H1 (cell line): Measurements from ENCODE around the gene HLA-DPB1. TPM values are rescaled to one million over a fixed set of nuclear protein-coding genes. Genes with fewer than 3 reads are reported as not detected.

Experiments
- CTCF ChIA-PET: fragments of 300-600 bp; sonication (Branson Sonifier 250); formaldehyde crosslinking; loops from one replicate; lab custom pipeline; 2021; ENCODE audit not compliant: partially characterized antibody; lab: Charles Lee
- POLR2A ChIA-PET: fragments of 300-600 bp; sonication (Branson Sonifier 250); formaldehyde crosslinking; loops from one replicate; lab custom pipeline; 2021; ENCODE audit warnings: inconsistent platforms; ENCODE audit not compliant: partially characterized antibody; lab: Charles Lee
- DNase-seq, 2 experiments: peaks; one replicate each; pipeline versions ENCODE4 v3.0.0 to v3.0.0-alpha.2; 2010 to 2022; ENCODE audit warnings: low spot score in 2 of 2, low read depth in 1 of 2, mixed read lengths in 1 of 2
- FAIRE-seq: peaks from 2 replicates; lab custom pipeline; 2011; peaks lifted over from hg19 to GRCh38; lab: Jason Lieb, UNC
- H2AFZ ChIP-seq: 2 replicates; pipeline ENCODE4 v1.8.1; 2012; ENCODE audit warnings: low read length, inconsistent platforms
- H2AK5ac ChIP-seq: 2 replicates; pipeline ENCODE4 v1.6.1; 2013; ENCODE audit warnings: low read depth, low read length
- H2BK120ac ChIP-seq: replicated peaks from 2 replicates; pipeline ENCODE3; 2013; ENCODE audit warnings: low read depth, low read length, inconsistent platforms
- H2BK12ac ChIP-seq: 2 replicates; pipeline ENCODE4 v1.6.1; 2013; ENCODE audit warnings: low read depth, low read length
- H2BK15ac ChIP-seq: 2 replicates; pipeline ENCODE4 v1.6.1; 2013; ENCODE audit warnings: low read length
- H2BK20ac ChIP-seq: 2 replicates; pipeline ENCODE4 v1.6.1; 2013; ENCODE audit warnings: low read length
- H2BK5ac ChIP-seq: 2 replicates; pipeline ENCODE4 v1.6.1; 2013; ENCODE audit warnings: low read depth, low read length
- H3K14ac ChIP-seq: 2 replicates; pipeline ENCODE4 v1.6.1; 2013; ENCODE audit warnings: inconsistent platforms; ENCODE audit not compliant: insufficient read length
- H3K18ac ChIP-seq: 2 replicates; pipeline ENCODE4 v1.6.1; 2013; ENCODE audit warnings: low read length; ENCODE audit errors: extremely low read depth
- H3K23ac ChIP-seq: 2 replicates; pipeline ENCODE4 v1.6.1; 2013; ENCODE audit warnings: inconsistent platforms; ENCODE audit not compliant: insufficient read length
- H3K23me2 ChIP-seq: 2 replicates; pipeline ENCODE4 v1.6.1; 2013; ENCODE audit warnings: low read depth, low read length
- H3K27ac ChIP-seq: 2 replicates; pipeline ENCODE4 v1.6.1; 2011; ENCODE audit warnings: low read depth, low read length, inconsistent platforms
- H3K27me3 ChIP-seq, 4 experiments: replicated peaks in 1 of 4; 1 replicate in 1 of 4; 2 replicates in 3 of 4; pipeline versions ENCODE4 v1.6.1 to v1.8.1; 2011 to 2013; ENCODE audit warnings: low read length in 3 of 4, mild to moderate bottlenecking in 3 of 4, inconsistent platforms in 2 of 4, mixed read lengths in 2 of 4, moderate library complexity in 1 of 4; ENCODE audit not compliant: control insufficient read depth in 3 of 4, insufficient read depth in 3 of 4; ENCODE audit errors: extremely low read depth in 1 of 4
- H3K36me3 ChIP-seq, 4 experiments: 2 replicates each; pipeline versions ENCODE4 v1.6.1 to v1.8.1; 2011 to 2013; ENCODE audit warnings: mild to moderate bottlenecking in 4 of 4, low read length in 3 of 4, moderate library complexity in 2 of 4, control low read depth in 1 of 4, inconsistent platforms in 1 of 4; ENCODE audit not compliant: insufficient read depth in 4 of 4, control insufficient read depth in 2 of 4
- H3K4ac ChIP-seq: replicated peaks from 2 replicates; pipeline ENCODE3; 2013; ENCODE audit warnings: low read length, low read depth, mixed read lengths, inconsistent platforms; ENCODE audit not compliant: insufficient read length
- H3K4me1 ChIP-seq, 4 experiments: replicated peaks in 1 of 4; 1 replicate in 1 of 4; 2 replicates in 3 of 4; pipeline versions ENCODE4 v1.6.1 to v1.8.1; 2011 to 2013; ENCODE audit warnings: low read length in 3 of 4, inconsistent platforms in 2 of 4, mixed read lengths in 1 of 4; ENCODE audit not compliant: insufficient read depth in 4 of 4, control insufficient read depth in 3 of 4
- H3K4me2 ChIP-seq, 2 experiments: 2 replicates each; pipeline versions ENCODE4 v1.6.1 to v1.8.1; 2011 to 2013; ENCODE audit warnings: low read depth in 2 of 2, low read length in 2 of 2, control low read depth in 1 of 2, inconsistent platforms in 1 of 2, mild to moderate bottlenecking in 1 of 2; ENCODE audit not compliant: insufficient read depth in 1 of 2
- H3K4me3 ChIP-seq, 4 experiments: fragments of 200-600, 300-600 bp in 1 of 4; sonication (generic), shearing (Covaris generic), sonication (Bioruptor Twin) in 1 of 4; 2 replicates each; pipeline versions ENCODE4 v1.5.1 to v1.8.1; 2011 to 2016; ENCODE audit warnings: low read length in 4 of 4, low read depth in 3 of 4, control low read depth in 2 of 4, inconsistent platforms in 2 of 4, mild to moderate bottlenecking in 2 of 4, mixed read lengths in 1 of 4, moderate library complexity in 1 of 4; ENCODE audit not compliant: insufficient read depth in 2 of 4; ENCODE audit errors: extremely low read depth in 1 of 4
- H3K56ac ChIP-seq: replicated peaks from 2 replicates; pipeline ENCODE3; 2013; ENCODE audit warnings: low read depth, mild to moderate bottlenecking, mixed read lengths, low read length, inconsistent platforms; ENCODE audit not compliant: insufficient read length
- H3K79me1 ChIP-seq: 2 replicates; pipeline ENCODE4 v1.6.1; 2013; ENCODE audit warnings: low read depth, low read length, control low read depth
- H3K79me2 ChIP-seq, 2 experiments: 2 replicates each; pipeline versions ENCODE4 v1.6.1 to v1.8.1; 2012 to 2013; ENCODE audit warnings: low read length in 2 of 2, mild to moderate bottlenecking in 2 of 2, inconsistent platforms in 1 of 2; ENCODE audit not compliant: insufficient read depth in 2 of 2, control insufficient read depth in 1 of 2
- H3K9ac ChIP-seq, 4 experiments: replicated peaks in 1 of 4; 1 replicate in 1 of 4; 2 replicates in 3 of 4; pipeline versions ENCODE4 v1.6.1 to v1.8.1; 2011 to 2013; ENCODE audit warnings: low read depth in 3 of 4, low read length in 3 of 4, control low read depth in 2 of 4, mild to moderate bottlenecking in 2 of 4, moderate library complexity in 2 of 4, inconsistent platforms in 1 of 4; ENCODE audit errors: extremely low read depth in 1 of 4
- H3K9me3 ChIP-seq, 2 experiments: 2 replicates each; pipeline versions ENCODE4 v1.6.1 to v1.8.1; 2012 to 2013; ENCODE audit warnings: mild to moderate bottlenecking in 2 of 2, moderate library complexity in 2 of 2, control low read depth in 1 of 2, inconsistent platforms in 1 of 2, low read depth in 1 of 2, low read length in 1 of 2, mixed read lengths in 1 of 2; ENCODE audit not compliant: insufficient read depth in 2 of 2
- H4K20me1 ChIP-seq, 2 experiments: replicated peaks in 1 of 2; 2 replicates each; pipeline versions ENCODE3 to v1.8.1; 2011 to 2013; ENCODE audit warnings: inconsistent platforms in 2 of 2, low read length in 2 of 2, mild to moderate bottlenecking in 1 of 2; ENCODE audit not compliant: insufficient read depth in 2 of 2, control insufficient read depth in 1 of 2
- H4K5ac ChIP-seq: 2 replicates; pipeline ENCODE4 v1.6.1; 2013; ENCODE audit warnings: low read length, low read depth, mixed read lengths, inconsistent platforms; ENCODE audit not compliant: insufficient read length
- H4K8ac ChIP-seq: 2 replicates; pipeline ENCODE4 v1.8.0; 2013; ENCODE audit warnings: mild to moderate bottlenecking, moderate library complexity, low read length, inconsistent platforms; ENCODE audit not compliant: insufficient read depth; ENCODE audit errors: extremely low read depth
- H4K91ac ChIP-seq: replicated peaks from 2 replicates; pipeline ENCODE3; 2013; ENCODE audit warnings: low read length, mixed read lengths, inconsistent platforms; ENCODE audit not compliant: insufficient read length
- BRCA1 ChIP-seq: IDR thresholded peaks from 2 replicates; pipeline ENCODE4 v1.6.1; 2012; ENCODE audit warnings: low read depth, low read length, improper control_type of control experiment
- CEBPB ChIP-seq: IDR thresholded peaks from 2 replicates; pipeline ENCODE4 v1.6.1; 2012; ENCODE audit warnings: low read depth, low read length
- EZH2 ChIP-seq: fragments of 200-600 bp; sonication (generic); IDR thresholded peaks from 2 replicates; pipeline ENCODE4 v1.7.1; 2012; ENCODE audit warnings: low read depth, mild to moderate bottlenecking, moderate library complexity, low read length, inconsistent platforms; ENCODE audit not compliant: severe bottlenecking
- NRF1 ChIP-seq: IDR thresholded peaks from 2 replicates; pipeline ENCODE4 v1.6.1; 2011; ENCODE audit warnings: mild to moderate bottlenecking, low read depth, low read length, improper control_type of control experiment
- PHF8 ChIP-seq: fragments of 200-600 bp; sonication (generic); conservative IDR thresholded peaks from 2 replicates; pipeline ENCODE4 v1.7.1; 2012; ENCODE audit warnings: low read depth, mild to moderate bottlenecking, inconsistent platforms, low read length, moderate library complexity
- RBBP5 ChIP-seq: IDR thresholded peaks from 2 replicates; pipeline ENCODE4 v1.7.1; 2012; ENCODE audit warnings: low read depth, mild to moderate bottlenecking, inconsistent platforms, low read length, moderate library complexity, borderline replicate concordance
- SP4 ChIP-seq: IDR thresholded peaks from 2 replicates; pipeline ENCODE4 v1.6.1; 2012; ENCODE audit warnings: low read length, inconsistent platforms
- TAF1 ChIP-seq: IDR thresholded peaks from 2 replicates; pipeline ENCODE4 v1.6.1; 2011; ENCODE audit warnings: mild to moderate bottlenecking, low read depth, low read length
- WGBS, 2 experiments: shearing (Covaris generic) in 1 of 2; methylation state at CpG; one replicate each; pipeline versions ENCODE4 v1.1.6 to v1.1.7; 2013 to 2015; ENCODE audit warnings: low lambda C conversion rate in 2 of 2, mixed read lengths in 2 of 2, inconsistent platforms in 1 of 2, low coverage in 1 of 2, missing lambda C conversion rate in 1 of 2; ENCODE audit not compliant: insufficient replicate concordance in 2 of 2, insufficient coverage in 1 of 2, insufficient read length in 1 of 2; ENCODE audit errors: extremely low coverage in 1 of 2, missing lambda C conversion rate in 1 of 2; 5-methylcytosine and 5-hydroxymethylcytosine counted together
- polyA plus RNA-seq, 7 experiments: library from polyadenylated mRNA; depleted of rRNA in 3 of 7; stranded (reverse) in 5 of 7; unstranded in 2 of 7; fragments of >200 nt in 5 of 7; fragments of 200-250 nt in 2 of 7; gene quantifications; 1 replicate in 5 of 7; 2 replicates in 1 of 7; 4 replicates in 1 of 7; pipeline versions ENCODE4 v1.2.1 to v1.2.3, GENCODE V29; 2011 to 2013; ENCODE audit warnings: missing spikeins in 2 of 7, mixed read lengths in 2 of 7
- total RNA-seq: library from RNA; stranded (reverse); fragmentation: NEBNext Ultra II Directional; extraction: Animal tissue kit (Norgen Biotek cat#: 25700); gene quantifications from 2 replicates; pipeline ENCODE4 v1.2.1, GENCODE V29; 2021
- TF ChIP-seq, protein P1 (sequence below): IDR thresholded peaks from 2 replicates; pipeline ENCODE4 v1.6.1; 2012; ENCODE audit warnings: inconsistent platforms

Gene HLA-DPB1
- total and polyA plus RNA-seq, 2 of the 8 experiments (the other 6 are each of a cell fraction or from before 2014, with no cell fraction given): 32.3 to 58.8 TPM

DNA sequence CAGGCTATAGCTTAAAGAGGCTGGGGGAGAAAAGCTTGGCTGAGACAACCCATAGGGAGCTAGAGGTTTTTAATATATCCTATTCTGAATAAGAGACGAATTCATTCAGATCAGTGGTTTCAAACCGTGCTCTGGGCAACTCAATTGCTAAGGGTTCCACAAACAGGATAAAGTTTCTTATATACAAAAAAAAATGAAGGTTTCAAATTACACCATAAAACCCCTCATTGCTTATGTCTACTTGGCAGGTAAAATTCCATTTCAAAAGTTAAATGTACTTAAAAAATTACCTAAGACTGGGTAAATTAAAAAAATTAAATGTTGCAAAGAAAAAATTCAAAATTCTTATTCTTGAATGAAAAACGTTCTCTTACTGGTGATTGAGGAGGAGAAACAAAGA, 2.7 kb downstream of the HLA-DPB1 start:
- Histone ChIP-seq H4K91ac (no peak overlapping the region), H4K5ac (no peak overlapping the region), H3K56ac (no peak overlapping the region), H2BK5ac (no peak overlapping the region), H3K23me2 (peaks cover 8% of the 10 kb centered on the region; the same call in 1 of the 2 replicates), H3K4ac (no peak overlapping the region), H3K27ac (no peak overlapping the region), H3K4me1 (peaks cover 2 to 8% (median 5%) of the 10 kb centered on the region in 4 experiments; a peak in 6 of 7 replicates), H3K27me3 (peaks cover 0 to 8% (median 3%) of the 10 kb centered on the region in 4 experiments; a peak in 4 of 7 replicates), H3K79me1 (no peaks in the 10 kb centered on the region), H3K9ac (no peak overlapping the region), H2BK15ac (no peak overlapping the region), H3K9me3 (no peaks in the 10 kb centered on the region), H3K79me2 (no peaks in the 10 kb centered on the region), H4K20me1 (peaks cover 0 to 1% of the 10 kb centered on the region in 2 experiments), H3K18ac (no peak overlapping the region), H2BK120ac (no peak overlapping the region), H3K4me3 (no peak overlapping the region), H2AK5ac (no peak overlapping the region), H2BK20ac (no peak overlapping the region), H3K36me3 (no peaks in the 10 kb centered on the region), H3K14ac (no peak overlapping the region), H4K8ac (no peak overlapping the region), H3K4me2 (no peak overlapping the region), H2AFZ (no peak overlapping the region), H3K23ac (no peak overlapping the region), H2BK12ac (no peak overlapping the region)
- 86% methylated on average over 3 of the region's 3 CpGs; no CpG with 5 or more reads in 1 of the 2 experiments for WGBS, 2 experiments
- FAIRE-seq (no peak), DNase-seq (no peak)
- TF ChIP-seq BRCA1 (no peak), NRF1 (no peak), SP4 (no peak), TAF1 (no peak), CEBPB (no peak), EZH2 (no peak), RBBP5 (no peak), PHF8 (no peak)
- TF ChIP-seq, protein P1, sequence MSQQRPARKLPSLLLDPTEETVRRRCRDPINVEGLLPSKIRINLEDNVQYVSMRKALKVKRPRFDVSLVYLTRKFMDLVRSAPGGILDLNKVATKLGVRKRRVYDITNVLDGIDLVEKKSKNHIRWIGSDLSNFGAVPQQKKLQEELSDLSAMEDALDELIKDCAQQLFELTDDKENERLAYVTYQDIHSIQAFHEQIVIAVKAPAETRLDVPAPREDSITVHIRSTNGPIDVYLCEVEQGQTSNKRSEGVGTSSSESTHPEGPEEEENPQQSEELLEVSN: no peak
- CTCF ChIA-PET: interaction anchor here (0.8 to 8.0 kb wide), 3 partner anchors 29 to 77 kb away, joined by 3 to 38 read pairs (median 5); no protein-coding TSS in a partner anchor
- POLR2A ChIA-PET: no interaction called here
